Large intestine (tissue), 3 donors: ENCODE measurements around the gene MYH7. TPM values are rescaled to one million over a fixed set of nuclear protein-coding genes. Genes with fewer than 3 reads are reported as not detected.
"Not testable (repeated sequence)": the region's sequence is repeated elsewhere in the genome, so short reads cannot be mapped to it uniquely, and the experiment has no call there.

Experiments
- DNase-seq, 2 donors: peaks; one replicate each; pipeline versions ENCODE4 v3.0.0 to v3.0.0-alpha.2; 2013
- H3K27ac ChIP-seq: one replicate; pipeline ENCODE4 v1.5.1; 2013; ENCODE audit warnings: low read length
- H3K27me3 ChIP-seq: 2 replicates; pipeline ENCODE4 v1.6.1; 2013; ENCODE audit warnings: low read length; ENCODE audit not compliant: control insufficient read depth, insufficient read depth
- H3K36me3 ChIP-seq: 2 replicates; pipeline ENCODE4 v1.6.1; 2013; ENCODE audit warnings: low read length; ENCODE audit not compliant: control insufficient read depth, insufficient read depth
- H3K4me1 ChIP-seq: one replicate; pipeline ENCODE4 v1.6.1; 2013; ENCODE audit warnings: low read length; ENCODE audit not compliant: control insufficient read depth, insufficient read depth
- H3K4me3 ChIP-seq: one replicate; pipeline ENCODE4 v1.5.1; 2013; ENCODE audit warnings: low read length
- H3K9me3 ChIP-seq: one replicate; pipeline ENCODE4 v1.6.1; 2013; ENCODE audit warnings: mild to moderate bottlenecking, low read depth, low read length, moderate library complexity; ENCODE audit not compliant: control insufficient read depth
- WGBS: methylation state at CpG from one replicate; pipeline ENCODE4 v1.1.5; 2013; ENCODE audit warnings: low lambda C conversion rate; ENCODE audit not compliant: insufficient coverage; 5-methylcytosine and 5-hydroxymethylcytosine counted together
- polyA plus RNA-seq: library from polyadenylated mRNA; unstranded; fragments of 120-200 nt; gene quantifications from one replicate; pipeline ENCODE4 v1.2.1, GENCODE V29; 2013

Gene MYH7
- polyA plus RNA-seq, 1 donor, result 0.91 TPM

GRCh38 chr14:23399591-23399990 is 35.9 kb downstream of the MYH7 start:
- no peak overlapping the region for H3K27ac ChIP-seq
- WGBS, result no CpG with 5 or more reads among the region's 6 CpGs
- peaks cover 3% of the 10 kb centered on the region for H3K27me3 ChIP-seq
- H3K4me3 ChIP-seq, result no peak overlapping the region
- no peaks in the 10 kb centered on the region for H3K36me3 ChIP-seq
- DNase-seq, result no peak
- no peaks in the 10 kb centered on the region for H3K4me1 ChIP-seq
- no peaks in the 10 kb centered on the region for H3K9me3 ChIP-seq

- Histone ChIP-seq H3K9me3 (no peaks in the 10 kb centered on the region), H3K27ac (no peak overlapping the region), H3K4me1 (no peaks in the 10 kb centered on the region), H3K4me3 (no peak overlapping the region), H3K36me3 (no peaks in the 10 kb centered on the region), H3K27me3 (peaks cover 3% of the 10 kb centered on the region)
- DNase-seq, result no peak
- no CpG with 5 or more reads among the region's 3 CpGs for WGBS
Observed at GRCh38 chr14:23399136-23399535, 36.3 kb downstream of the MYH7 start.

GRCh38 chr14:23398348-23398747 is 37.1 kb downstream of the MYH7 start:
- Histone ChIP-seq H3K4me1 (no peaks in the 10 kb centered on the region), H3K4me3 (no peak overlapping the region), H3K9me3 (no peaks in the 10 kb centered on the region), H3K27me3 (peaks cover 6% of the 10 kb centered on the region), H3K27ac (no peak overlapping the region), H3K36me3 (no peaks in the 10 kb centered on the region)
- no peak for DNase-seq
- no CpG with 5 or more reads among the region's 4 CpGs for WGBS

GRCh38 chr14:23396781-23397407 is 38.6 kb downstream of the MYH7 start:
- Histone ChIP-seq H3K36me3 (no peaks in the 10 kb centered on the region), H3K27ac (no peak overlapping the region), H3K9me3 (no peaks in the 10 kb centered on the region), H3K4me1 (no peaks in the 10 kb centered on the region), H3K4me3 (no peak overlapping the region), H3K27me3 (peaks cover 3% of the 10 kb centered on the region)
- no CpG with 5 or more reads among the region's 10 CpGs for WGBS
- DNase-seq, result no peak

GRCh38 chr14:23396126-23396525 is 39.3 kb downstream of the MYH7 start:
- Histone ChIP-seq H3K36me3 (no peaks in the 10 kb centered on the region), H3K4me3 (no peak overlapping the region), H3K27me3 (peaks cover 3% of the 10 kb centered on the region), H3K27ac (no peak overlapping the region), H3K4me1 (no peaks in the 10 kb centered on the region), H3K9me3 (no peaks in the 10 kb centered on the region)
- no peak for DNase-seq
- 100% methylated on average over 1 of the region's 10 CpGs for WGBS

GRCh38 chr14:23392613-23393012 is 42.8 kb downstream of the MYH7 start:
- Histone ChIP-seq H3K36me3 (no peaks in the 10 kb centered on the region), H3K27me3 (peaks cover 3% of the 10 kb centered on the region), H3K4me1 (no peaks in the 10 kb centered on the region), H3K27ac (no peak overlapping the region), H3K9me3 (no peaks in the 10 kb centered on the region), H3K4me3 (no peak overlapping the region)
- 60% methylated on average over 1 of the region's 7 CpGs for WGBS
- DNase-seq, result no peak

- not testable (repeated sequence) for H3K4me3 ChIP-seq, H3K27ac ChIP-seq, H3K27me3 ChIP-seq, H3K36me3 ChIP-seq, H3K9me3 ChIP-seq, DNase-seq, H3K4me1 ChIP-seq
- no CpG with 5 or more reads among the region's 19 CpGs for WGBS
Observed at GRCh38 chr14:23389871-23390270, 45.6 kb downstream of the MYH7 start.

- Histone ChIP-seq H3K36me3 (no peaks in the 10 kb centered on the region), H3K4me3 (no peak overlapping the region), H3K27me3 (peaks cover 3% of the 10 kb centered on the region), H3K27ac (no peak overlapping the region), H3K4me1 (no peaks in the 10 kb centered on the region), H3K9me3 (no peaks in the 10 kb centered on the region)
- 36% methylated on average over 1 of the region's 12 CpGs for WGBS
- DNase-seq, result no peak
Observed at GRCh38 chr14:23389396-23389795, 46.1 kb downstream of the MYH7 start.

GRCh38 chr14:23388996-23389395 is 46.5 kb downstream of the MYH7 start:
- no peaks in the 10 kb centered on the region for H3K4me1 ChIP-seq
- no peak for DNase-seq
- H3K27ac ChIP-seq, result no peak overlapping the region
- H3K4me3 ChIP-seq, result no peak overlapping the region
- H3K9me3 ChIP-seq, result no peaks in the 10 kb centered on the region
- H3K27me3 ChIP-seq, result peaks cover 3% of the 10 kb centered on the region
- H3K36me3 ChIP-seq, result no peaks in the 10 kb centered on the region
- WGBS, result no CpG with 5 or more reads among the region's 8 CpGs

- Histone ChIP-seq H3K4me1 (no peaks in the 10 kb centered on the region), H3K27me3 (no peaks in the 10 kb centered on the region), H3K4me3 (no peak overlapping the region), H3K27ac (no peak overlapping the region), H3K36me3 (no peaks in the 10 kb centered on the region), H3K9me3 (no peaks in the 10 kb centered on the region)
- DNase-seq, result no peak
- WGBS, result no CpG with 5 or more reads among the region's 26 CpGs
Observed at GRCh38 chr14:23387916-23388882, 47.3 kb downstream of the MYH7 start.
